ENCODE data around the gene TMEM179. TPM values are rescaled to one million over a fixed set of nuclear protein-coding genes. Genes with fewer than 3 reads are reported as not detected.

Gene TMEM179
- total RNA-seq, 4 donors from 2014 or later: not detected

DNA sequence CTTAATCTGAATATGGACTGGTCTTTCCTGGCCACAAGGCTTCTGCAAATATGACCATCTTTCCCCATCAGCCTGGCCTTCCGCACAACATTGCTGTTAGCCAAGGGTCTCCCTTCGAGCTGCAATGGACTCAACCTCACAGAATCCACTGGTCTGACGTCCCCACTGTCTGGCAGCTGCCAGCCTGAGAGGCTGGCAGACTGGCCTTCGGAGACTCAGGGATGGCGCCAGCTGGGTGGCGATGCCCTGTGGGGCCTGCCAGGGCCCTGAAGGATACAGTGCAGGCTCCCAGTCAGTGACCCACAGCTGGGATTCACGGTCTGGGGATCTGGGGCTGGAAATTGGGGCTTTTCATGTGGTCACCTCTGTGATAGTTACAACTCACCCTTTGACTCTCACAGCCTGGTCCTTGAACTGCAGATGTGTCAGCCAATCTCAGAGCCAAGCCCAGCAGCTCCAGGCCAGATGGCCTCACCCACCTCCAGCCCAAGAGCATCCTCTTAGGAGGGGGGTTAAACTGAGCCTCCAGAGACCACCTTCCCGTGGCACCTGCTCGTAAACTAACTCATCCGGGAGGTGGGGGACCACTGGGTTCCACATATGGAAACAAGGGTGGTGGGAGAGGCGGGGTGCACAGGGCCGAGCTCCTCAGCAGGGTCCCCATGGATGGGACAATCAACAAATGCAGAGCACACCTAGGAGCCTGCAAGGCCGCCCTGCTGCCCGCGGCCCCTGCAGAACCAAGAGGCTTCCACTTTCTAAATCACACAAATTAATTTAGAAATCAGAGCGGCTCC is 46.1 kb downstream of the TMEM179 start:
- H3K9me3 ChIP-seq: no peaks in the 10 kb centered on the region
- ATAC-seq (no peak), DNase-seq (no peak)
- no peaks in the 10 kb centered on the region for H3K36me3 ChIP-seq
- no peaks in the 10 kb centered on the region for H3K4me1 ChIP-seq
- TF ChIP-seq, protein P1, sequence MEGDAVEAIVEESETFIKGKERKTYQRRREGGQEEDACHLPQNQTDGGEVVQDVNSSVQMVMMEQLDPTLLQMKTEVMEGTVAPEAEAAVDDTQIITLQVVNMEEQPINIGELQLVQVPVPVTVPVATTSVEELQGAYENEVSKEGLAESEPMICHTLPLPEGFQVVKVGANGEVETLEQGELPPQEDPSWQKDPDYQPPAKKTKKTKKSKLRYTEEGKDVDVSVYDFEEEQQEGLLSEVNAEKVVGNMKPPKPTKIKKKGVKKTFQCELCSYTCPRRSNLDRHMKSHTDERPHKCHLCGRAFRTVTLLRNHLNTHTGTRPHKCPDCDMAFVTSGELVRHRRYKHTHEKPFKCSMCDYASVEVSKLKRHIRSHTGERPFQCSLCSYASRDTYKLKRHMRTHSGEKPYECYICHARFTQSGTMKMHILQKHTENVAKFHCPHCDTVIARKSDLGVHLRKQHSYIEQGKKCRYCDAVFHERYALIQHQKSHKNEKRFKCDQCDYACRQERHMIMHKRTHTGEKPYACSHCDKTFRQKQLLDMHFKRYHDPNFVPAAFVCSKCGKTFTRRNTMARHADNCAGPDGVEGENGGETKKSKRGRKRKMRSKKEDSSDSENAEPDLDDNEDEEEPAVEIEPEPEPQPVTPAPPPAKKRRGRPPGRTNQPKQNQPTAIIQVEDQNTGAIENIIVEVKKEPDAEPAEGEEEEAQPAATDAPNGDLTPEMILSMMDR (IDR thresholded peaks at IDR 0.05 in 4 of 5, conservative IDR thresholded peaks at IDR 0.05 in 1 of 5): no peak
- no peak for TF ChIP-seq POLR2A (IDR thresholded peaks at IDR 0.05)
- intact Hi-C loops (cut with DNase I; ENCODE audit: low total_unique reads) (no loop called here), in situ Hi-C loops (cut with MboI; ENCODE audit: low sequenced_read_pairs in 4 of 4) (loop anchor here in 3 of 4 donors (25.0 kb wide), 1 partner anchor 421 kb away; the partner anchor contains the start of gene KIF26A (in 3 of the 3))
- no peak overlapping the region for H3K27ac ChIP-seq
- peaks cover 0 to 3% (median 0%) of the 10 kb centered on the region in 3 donors for H3K27me3 ChIP-seq
- H3K4me3 ChIP-seq: no peak overlapping the region

GRCh38 chr14:104557766-104558165 is 46.8 kb downstream of the TMEM179 start:
- no peak overlapping the region for H3K4me3 ChIP-seq
- in situ Hi-C loops (cut with MboI; ENCODE audit: low sequenced_read_pairs in 4 of 4) (loop anchor here in 3 of 4 donors (25.0 kb wide), 1 partner anchor 420 kb away; the partner anchor contains the start of gene KIF26A (in 3 of the 3)), intact Hi-C loops (cut with DNase I; ENCODE audit: low total_unique reads) (no loop called here)
- no peak overlapping the region for H3K27ac ChIP-seq
- peaks cover 0 to 5% (median 0%) of the 10 kb centered on the region in 3 donors for H3K27me3 ChIP-seq
- ATAC-seq (no peak), DNase-seq (no peak)
- H3K36me3 ChIP-seq: no peaks in the 10 kb centered on the region
- no peaks in the 10 kb centered on the region for H3K4me1 ChIP-seq
- no peaks in the 10 kb centered on the region for H3K9me3 ChIP-seq
- TF ChIP-seq, protein P1 (IDR thresholded peaks at IDR 0.05 in 4 of 5, conservative IDR thresholded peaks at IDR 0.05 in 1 of 5): no peak
- TF ChIP-seq POLR2A (IDR thresholded peaks at IDR 0.05): no peak

- intact Hi-C loops (cut with DNase I; ENCODE audit: low total_unique reads): no loop called here
- Histone ChIP-seq H3K4me3 (no peak overlapping the region), H3K4me1 (no peaks in the 10 kb centered on the region), H3K27me3 (peaks cover 0 to 7% (median 0%) of the 10 kb centered on the region in 3 donors), H3K9me3 (no peaks in the 10 kb centered on the region), H3K27ac (no peak overlapping the region), H3K36me3 (no peaks in the 10 kb centered on the region)
- in situ Hi-C loops (cut with MboI; ENCODE audit: low sequenced_read_pairs in 4 of 4): loop anchor here in 3 of 4 donors (25.0 kb wide), 1 partner anchor 420 kb away; the partner anchor contains the start of gene KIF26A (in 3 of the 3)
- DNase-seq (no peak), ATAC-seq (no peak)
- no peak for TF ChIP-seq POLR2A (IDR thresholded peaks at IDR 0.05)
- TF ChIP-seq, protein P1 (IDR thresholded peaks at IDR 0.05 in 4 of 5, conservative IDR thresholded peaks at IDR 0.05 in 1 of 5): no peak
Observed at GRCh38 chr14:104557086-104557485, 47.5 kb downstream of the TMEM179 start.

DNA sequence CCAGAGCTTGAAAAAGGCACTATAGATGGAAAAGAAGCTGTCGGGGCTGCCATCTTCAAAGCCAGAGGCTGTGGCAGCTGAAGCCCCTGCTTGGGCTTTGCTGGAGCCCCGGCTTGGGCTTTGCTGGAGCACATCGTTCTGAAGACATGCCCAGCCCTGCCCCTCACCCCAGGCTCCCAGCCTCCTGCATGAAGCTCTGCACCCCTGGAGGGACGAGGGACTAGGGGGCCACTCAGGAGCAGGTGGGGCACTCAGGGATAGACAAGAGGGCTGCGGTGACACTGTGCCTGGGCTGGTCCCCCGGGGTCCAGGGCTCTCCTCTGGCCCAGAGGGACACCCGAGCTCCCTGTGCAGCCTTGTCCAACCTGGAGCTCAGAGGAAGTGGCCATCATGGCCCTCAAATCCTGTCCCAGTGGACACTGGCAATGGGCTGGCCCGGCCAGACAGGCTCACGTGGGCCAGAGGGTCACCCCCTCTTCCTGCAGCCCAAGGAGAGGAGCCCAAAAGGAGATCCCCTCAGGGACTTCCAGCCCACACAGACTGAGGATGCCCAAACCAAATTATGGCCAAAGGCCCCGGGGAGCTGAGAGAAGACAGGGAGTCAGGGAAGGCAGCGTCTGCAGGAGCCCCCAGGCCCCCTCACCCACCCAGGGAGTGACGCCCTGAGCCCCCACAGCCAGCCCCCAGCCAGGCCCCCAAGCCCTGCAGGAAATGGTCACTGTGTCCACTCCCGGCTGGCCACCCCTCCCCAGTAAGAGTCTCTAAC is 48.1 kb downstream of the TMEM179 start:
- H3K36me3 ChIP-seq: no peaks in the 10 kb centered on the region
- no peaks in the 10 kb centered on the region for H3K4me1 ChIP-seq
- intact Hi-C loops (cut with DNase I; ENCODE audit: low total_unique reads): no loop called here
- DNase-seq: no peak
- H3K4me3 ChIP-seq: no peak overlapping the region
- in situ Hi-C loops (cut with MboI; ENCODE audit: low sequenced_read_pairs in 4 of 4): loop anchor here in 3 of 4 donors (25.0 kb wide), 1 partner anchor 419 kb away; the partner anchor contains the start of gene KIF26A (in 3 of the 3)
- H3K27me3 ChIP-seq: peaks cover 0 to 9% (median 0%) of the 10 kb centered on the region in 3 donors
- no peak for TF ChIP-seq POLR2A (IDR thresholded peaks at IDR 0.05)
- TF ChIP-seq, protein P1 (IDR thresholded peaks at IDR 0.05 in 4 of 5, conservative IDR thresholded peaks at IDR 0.05 in 1 of 5): no peak
- H3K9me3 ChIP-seq: no peaks in the 10 kb centered on the region
- H3K27ac ChIP-seq: no peak overlapping the region
- no peak for ATAC-seq
